D721Med (cell line): Measurements from ENCODE around the gene NEMP2.

ENCODE experiments used
- DNase-seq: peaks from one replicate; pipeline ENCODE4 v3.0.0; 2011; ENCODE audit warnings: low spot score; ENCODE audit not compliant: insufficient read length
- FAIRE-seq: peaks from 2 replicates; lab custom pipeline; 2011; peaks lifted over from hg19 to GRCh38; lab: Jason Lieb, UNC
- TF ChIP-seq, protein P1 (sequence below): IDR thresholded peaks from 2 replicates; pipeline ENCODE4 v1.5.1; 2012; ENCODE audit warnings: mild to moderate bottlenecking, control low read depth; ENCODE audit not compliant: insufficient read depth; ENCODE audit errors: missing control alignments

The NEMP2 gene

DNA sequence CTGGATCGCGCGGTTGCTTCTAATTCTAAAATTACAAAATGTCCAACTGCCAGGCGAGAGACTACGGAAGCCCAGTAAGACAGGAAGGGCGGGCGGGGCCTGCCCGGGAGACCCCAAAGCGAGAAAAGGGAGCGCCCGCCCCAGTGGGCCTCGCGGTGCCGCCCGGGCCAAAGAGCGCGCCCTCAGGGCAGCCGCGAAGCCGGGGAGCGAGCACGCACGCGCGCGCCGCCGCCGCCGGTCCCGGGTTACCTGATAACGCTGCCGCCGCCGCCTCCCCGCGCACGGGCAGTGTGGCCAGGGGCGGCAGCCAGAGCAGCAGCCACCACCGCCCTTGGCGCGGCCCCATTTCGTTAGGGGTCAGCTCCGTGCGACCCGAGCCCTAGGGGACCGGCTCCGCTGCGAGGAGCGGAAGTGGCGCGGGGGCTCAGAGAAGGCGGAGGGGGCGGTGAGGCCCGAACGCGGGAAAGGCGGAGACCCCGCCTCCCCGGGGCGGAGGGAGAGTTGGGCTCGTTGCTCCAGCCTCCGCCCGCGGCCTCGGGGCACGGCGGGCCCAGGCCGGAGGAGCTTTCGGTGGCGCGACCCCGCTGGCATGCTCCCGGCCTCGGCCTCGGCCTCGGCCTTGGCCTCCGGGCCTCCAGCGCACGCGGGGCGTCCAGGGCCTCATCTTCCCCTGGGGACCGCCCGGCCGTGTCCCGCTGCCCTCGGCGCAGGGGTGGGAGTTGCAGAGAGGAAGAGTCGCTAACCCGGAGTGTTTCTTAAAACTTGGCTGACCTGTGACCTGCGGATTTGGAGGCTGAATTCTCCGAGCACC, at the start of gene NEMP2:
Gene NEMP2, minus strand, starts transcription at position 413 of the 811 bp plus-strand sequence. Its CDS starts 67 bp downstream, at position 346.
- DNase-seq (peak; percentile 46), FAIRE-seq (no peak)
- TF ChIP-seq, protein P1, sequence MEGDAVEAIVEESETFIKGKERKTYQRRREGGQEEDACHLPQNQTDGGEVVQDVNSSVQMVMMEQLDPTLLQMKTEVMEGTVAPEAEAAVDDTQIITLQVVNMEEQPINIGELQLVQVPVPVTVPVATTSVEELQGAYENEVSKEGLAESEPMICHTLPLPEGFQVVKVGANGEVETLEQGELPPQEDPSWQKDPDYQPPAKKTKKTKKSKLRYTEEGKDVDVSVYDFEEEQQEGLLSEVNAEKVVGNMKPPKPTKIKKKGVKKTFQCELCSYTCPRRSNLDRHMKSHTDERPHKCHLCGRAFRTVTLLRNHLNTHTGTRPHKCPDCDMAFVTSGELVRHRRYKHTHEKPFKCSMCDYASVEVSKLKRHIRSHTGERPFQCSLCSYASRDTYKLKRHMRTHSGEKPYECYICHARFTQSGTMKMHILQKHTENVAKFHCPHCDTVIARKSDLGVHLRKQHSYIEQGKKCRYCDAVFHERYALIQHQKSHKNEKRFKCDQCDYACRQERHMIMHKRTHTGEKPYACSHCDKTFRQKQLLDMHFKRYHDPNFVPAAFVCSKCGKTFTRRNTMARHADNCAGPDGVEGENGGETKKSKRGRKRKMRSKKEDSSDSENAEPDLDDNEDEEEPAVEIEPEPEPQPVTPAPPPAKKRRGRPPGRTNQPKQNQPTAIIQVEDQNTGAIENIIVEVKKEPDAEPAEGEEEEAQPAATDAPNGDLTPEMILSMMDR: no peak

DNA sequence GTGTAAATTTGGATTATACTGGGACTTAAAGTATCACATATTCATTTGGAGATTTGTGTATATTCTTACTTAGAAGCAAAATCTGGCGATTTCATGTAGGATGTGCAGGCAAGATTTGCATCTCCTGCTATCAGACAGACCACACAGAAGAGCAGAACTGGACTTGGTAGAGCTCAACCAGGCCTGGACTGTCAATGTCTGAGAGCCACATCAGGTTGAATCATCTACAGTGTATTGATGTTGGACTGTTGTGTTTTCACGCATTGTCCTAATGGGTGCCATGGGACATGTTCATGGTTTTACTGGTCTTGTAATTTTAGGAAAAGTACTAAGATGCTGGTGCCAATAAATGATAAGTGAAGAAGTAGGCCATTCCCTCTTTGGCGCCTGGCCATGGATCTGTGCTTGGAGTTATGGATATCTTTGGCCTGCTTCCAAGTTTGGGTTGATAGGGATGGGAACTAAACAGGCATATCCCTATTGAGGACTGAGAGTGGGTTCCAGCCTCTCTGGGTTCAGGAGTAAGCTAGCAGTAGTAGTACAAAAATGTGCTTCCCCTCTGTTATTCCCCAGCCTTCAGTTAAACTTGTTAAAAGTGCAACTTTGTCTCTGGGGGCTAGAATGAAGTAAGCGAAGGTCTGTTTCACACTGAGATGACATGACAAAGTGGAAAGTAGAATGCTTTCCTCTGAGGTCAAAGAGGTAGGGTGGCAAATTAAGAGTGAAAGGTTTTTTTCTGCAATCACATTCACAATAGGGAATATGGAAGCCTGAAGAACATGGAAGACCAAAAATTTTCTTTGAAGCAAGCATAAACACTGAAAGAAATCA, 49.2 kb upstream of the NEMP2 start:
- DNase-seq: no peak
- TF ChIP-seq, protein P1: no peak
- no peak for FAIRE-seq

- no peak for FAIRE-seq
- TF ChIP-seq, protein P1: no peak
- no peak for DNase-seq
Measured at GRCh38 chr2:190582736-190583506, 48.4 kb upstream of the NEMP2 start.

DNA sequence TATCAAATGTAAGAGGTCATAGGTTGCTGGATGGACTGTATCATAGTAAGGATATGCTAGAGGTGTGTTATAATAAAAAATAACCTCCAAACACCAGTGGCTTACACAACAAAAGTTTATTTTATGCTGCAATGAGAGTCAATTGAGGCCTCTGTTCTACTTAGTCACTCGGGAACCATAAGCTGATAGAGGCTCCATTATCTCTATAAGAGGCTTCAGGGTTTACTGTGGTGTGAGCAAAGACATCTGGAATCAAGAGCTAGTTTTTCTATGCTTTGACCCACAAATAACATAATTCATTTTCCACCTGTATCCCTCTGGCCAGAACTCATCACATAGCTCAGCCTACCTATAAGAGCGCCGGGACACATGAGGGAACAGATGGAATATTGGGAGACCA, 47.5 kb upstream of the NEMP2 start:
- FAIRE-seq: peak; percentile 29
- DNase-seq: no peak

GRCh38 chr2:190579915-190580846, 45.7 kb upstream of the NEMP2 start:
- DNase-seq (no peak), FAIRE-seq (no peak)
- TF ChIP-seq, protein P1: no peak

More for the DNA sequence above, 47.5 kb upstream of the NEMP2 start:
- TF ChIP-seq, protein P1: no peak

DNA sequence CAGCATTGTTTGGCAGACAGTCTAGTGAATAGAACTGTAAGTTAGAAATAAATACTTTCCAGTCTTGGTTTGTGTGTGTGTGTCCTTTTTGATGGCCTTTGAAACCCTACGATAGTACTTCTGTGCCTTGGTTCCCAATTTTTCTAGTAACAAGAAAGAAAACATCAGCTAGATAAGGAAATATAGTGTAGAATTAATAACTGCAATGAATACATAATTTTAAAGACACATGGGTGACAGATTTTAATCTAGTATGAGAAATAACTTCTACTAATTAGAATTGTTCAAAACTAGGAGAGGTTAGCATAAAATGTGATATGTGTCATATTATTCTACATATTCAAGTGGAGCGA, 44.5 kb upstream of the NEMP2 start:
- TF ChIP-seq, protein P1: no peak
- DNase-seq: no peak
- no peak for FAIRE-seq
